Loucy (cell line): ENCODE measurements around the gene ATG13.

Experiments
- CTCF ChIP-seq: fragments of 200-600 bp; sonication (generic); conservative IDR thresholded peaks from 2 replicates; pipeline ENCODE4 v1.5.1; 2014; ENCODE audit warnings: mild to moderate bottlenecking, antibody characterized with exemption, low read length
- EZH2phosphoT487 ChIP-seq: fragments of 200-600 bp; IDR thresholded peaks from 2 replicates; pipeline ENCODE4 v1.6.1; 2018; ENCODE audit warnings: antibody characterized with exemption, mild to moderate bottlenecking, moderate library complexity, borderline replicate concordance

GRCh38 chr11:46677169-46677568 lies 59.8 kb downstream of the ATG13 start:
- TF ChIP-seq CTCF, result no peak
- TF ChIP-seq EZH2phosphoT487, result no peak
